ENCODE data around the gene PAX5.

DNA sequence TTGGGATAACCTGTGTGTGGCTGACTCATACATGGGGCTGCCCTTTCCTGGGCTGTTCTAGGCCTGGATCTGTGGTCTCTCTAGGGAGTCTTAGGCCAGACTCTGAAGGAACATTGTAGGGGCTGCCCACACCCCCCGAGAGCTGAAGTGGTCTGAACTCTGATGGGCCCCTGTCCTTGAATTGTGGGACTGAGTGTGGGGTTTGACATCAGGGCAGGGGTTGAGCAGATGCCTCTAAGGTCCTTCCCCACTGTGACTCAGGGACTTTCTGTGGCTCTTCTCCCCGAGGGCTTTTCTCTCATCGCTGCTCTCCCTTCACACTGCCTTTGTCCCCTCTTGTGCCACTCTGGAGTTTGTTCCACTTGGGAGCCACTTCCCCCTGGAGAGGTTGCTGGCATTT is 246.4 kb downstream of the PAX5 start:
- TF ChIP-seq POLR2A (IDR thresholded peaks at IDR 0.05; ENCODE audit: low read length) (no peak), GATA1 (IDR thresholded peaks at IDR 0.05; ENCODE audit: low read depth, low read length) (no peak)
